ENCODE measurements around the gene SYTL2.

DNA sequence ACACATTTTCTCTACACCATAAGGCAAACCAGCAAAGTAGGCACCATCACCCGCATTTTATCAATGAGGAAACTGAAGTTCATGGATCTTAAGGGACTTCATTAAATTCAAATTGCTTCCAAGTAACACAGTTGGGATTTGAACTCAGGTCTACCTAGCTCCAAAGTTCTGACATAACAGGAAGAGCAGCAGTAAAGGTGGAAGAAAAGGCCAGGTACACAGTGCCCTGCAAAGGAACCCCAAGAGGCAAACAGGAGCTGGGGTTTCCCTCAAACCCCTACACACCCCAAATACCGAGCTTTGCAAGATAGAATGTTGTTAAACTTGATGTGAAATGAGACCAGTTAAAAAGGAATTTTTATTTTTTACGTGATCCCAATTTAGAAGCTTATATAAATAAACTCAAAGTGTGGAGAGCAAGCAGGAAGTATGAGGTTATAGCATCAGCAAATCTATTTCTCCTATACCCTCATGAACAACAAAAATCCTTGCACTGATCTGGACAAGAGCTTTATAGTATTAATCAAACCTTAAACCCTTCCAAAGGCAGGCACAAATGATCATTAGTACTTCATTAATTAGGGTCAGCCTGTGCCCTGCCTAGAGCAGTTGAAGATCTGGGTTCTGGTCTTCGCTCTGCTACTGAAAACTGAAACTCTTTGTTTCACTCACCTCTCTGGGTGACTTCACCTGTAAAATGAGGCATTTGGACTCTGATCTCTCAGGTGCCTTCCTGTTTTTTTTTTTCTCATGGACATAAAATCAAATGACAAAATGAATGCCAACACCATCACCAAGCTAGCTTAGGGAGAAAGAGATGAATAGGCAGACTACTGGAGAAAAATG, 36.5 kb downstream of the SYTL2 start:
- TF ChIP-seq, protein P1, sequence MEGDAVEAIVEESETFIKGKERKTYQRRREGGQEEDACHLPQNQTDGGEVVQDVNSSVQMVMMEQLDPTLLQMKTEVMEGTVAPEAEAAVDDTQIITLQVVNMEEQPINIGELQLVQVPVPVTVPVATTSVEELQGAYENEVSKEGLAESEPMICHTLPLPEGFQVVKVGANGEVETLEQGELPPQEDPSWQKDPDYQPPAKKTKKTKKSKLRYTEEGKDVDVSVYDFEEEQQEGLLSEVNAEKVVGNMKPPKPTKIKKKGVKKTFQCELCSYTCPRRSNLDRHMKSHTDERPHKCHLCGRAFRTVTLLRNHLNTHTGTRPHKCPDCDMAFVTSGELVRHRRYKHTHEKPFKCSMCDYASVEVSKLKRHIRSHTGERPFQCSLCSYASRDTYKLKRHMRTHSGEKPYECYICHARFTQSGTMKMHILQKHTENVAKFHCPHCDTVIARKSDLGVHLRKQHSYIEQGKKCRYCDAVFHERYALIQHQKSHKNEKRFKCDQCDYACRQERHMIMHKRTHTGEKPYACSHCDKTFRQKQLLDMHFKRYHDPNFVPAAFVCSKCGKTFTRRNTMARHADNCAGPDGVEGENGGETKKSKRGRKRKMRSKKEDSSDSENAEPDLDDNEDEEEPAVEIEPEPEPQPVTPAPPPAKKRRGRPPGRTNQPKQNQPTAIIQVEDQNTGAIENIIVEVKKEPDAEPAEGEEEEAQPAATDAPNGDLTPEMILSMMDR (IDR thresholded peaks at IDR 0.05): no peak
- no peak for TF ChIP-seq POLR2A (IDR thresholded peaks at IDR 0.05)
